Inflammatory macrophage (primary cell): Measurements from ENCODE around the gene NTN3.

Source experiments
- DNase-seq, 2 donors: peaks; one replicate each; pipeline ENCODE4 v3.0.0-alpha.2; 2020 to 2022

The NTN3 gene

GRCh38 chr16:2515180-2515851 lies 44.2 kb downstream of the NTN3 start:
- peak; percentile 76 to 82 for DNase-seq

- peak; percentile 83 to 89 for DNase-seq
Observed at GRCh38 chr16:2516391-2517240, 45.5 kb downstream of the NTN3 start.

- no peak for DNase-seq
Observed at GRCh38 chr16:2517954-2518605, 47.0 kb downstream of the NTN3 start.

DNA sequence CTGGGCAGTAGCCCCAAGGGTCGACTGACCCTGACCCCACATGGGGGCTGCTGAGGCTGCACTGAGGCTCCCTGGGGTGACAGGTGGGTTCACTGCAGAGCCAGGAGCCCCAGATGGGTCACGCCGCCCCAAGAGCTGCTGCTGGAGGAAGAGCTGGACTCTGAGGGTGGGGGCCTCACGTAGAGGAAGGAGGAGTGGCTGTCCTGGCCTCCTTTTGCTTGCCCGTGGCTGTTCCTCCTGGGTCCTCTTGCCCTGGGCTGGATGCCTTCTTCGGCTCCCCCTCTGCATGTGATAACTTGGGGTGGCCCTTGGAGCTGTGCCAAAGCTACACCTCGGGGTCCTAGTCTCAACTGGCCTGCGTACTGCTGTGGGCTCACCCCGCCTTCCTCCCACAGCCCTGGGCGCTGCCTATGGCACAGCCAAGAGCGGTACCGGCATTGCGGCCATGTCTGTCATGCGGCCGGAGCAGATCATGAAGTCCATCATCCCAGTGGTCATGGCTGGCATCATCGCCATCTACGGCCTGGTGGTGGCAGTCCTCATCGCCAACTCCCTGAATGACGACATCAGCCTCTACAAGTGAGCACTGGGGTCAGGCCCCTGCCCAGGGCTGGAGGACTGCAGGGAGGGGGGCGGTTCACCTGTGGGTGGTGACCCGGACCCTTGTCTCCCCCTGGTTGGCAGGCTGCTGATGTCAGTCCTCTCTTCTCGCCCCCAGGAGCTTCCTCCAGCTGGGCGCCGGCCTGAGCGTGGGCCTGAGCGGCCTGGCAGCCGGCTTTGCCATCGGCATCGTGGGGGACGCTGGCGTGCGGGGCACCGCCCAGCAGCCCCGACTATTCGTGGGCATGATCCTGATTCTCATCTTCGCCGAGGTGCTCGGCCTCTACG lies 48.0 kb downstream of the NTN3 start:
- DNase-seq: no peak

- DNase-seq: no peak
Observed at GRCh38 chr16:2519711-2520080, 48.6 kb downstream of the NTN3 start.

GRCh38 chr16:2520097-2520783 lies 49.1 kb downstream of the NTN3 start, which contains the start of gene AMDHD2:
TSS of gene AMDHD2 (plus strand) at chr16:2520371. CDS start at chr16:2520459, 88 bp downstream.
- peak; percentile 90 to 94 for DNase-seq

GRCh38 chr16:2520784-2521531 lies 49.9 kb downstream of the NTN3 start:
- DNase-seq: peak; percentile 43 to 65
